Measurements from ENCODE around the gene PLD5. TPM values are rescaled to one million over a fixed set of nuclear protein-coding genes. Genes with fewer than 3 reads are reported as not detected.
"Not testable (repeated sequence)": the region's sequence is repeated elsewhere in the genome, so short reads cannot be mapped to it uniquely, and the experiment has no call there.

The PLD5 gene
- total RNA-seq, 4 donors from 2014 or later = 0.33 to 0.54 TPM; not detected in 2

- Histone ChIP-seq H3K9me3 (no peaks in the 10 kb centered on the region), H3K4me3 (replicated peaks in 1 of 3) (no peak overlapping the region), H3K36me3 (no peaks in the 10 kb centered on the region), H3K27me3 (no peaks in the 10 kb centered on the region), H3K27ac (no peak overlapping the region), H3K4me1 (no peaks in the 10 kb centered on the region)
- intact Hi-C loops (cut with DNase I) = no loop called here
- no peak for DNase-seq
- TF ChIP-seq POLR2A (IDR thresholded peaks at IDR 0.05) = no peak
- TF ChIP-seq, protein P1, sequence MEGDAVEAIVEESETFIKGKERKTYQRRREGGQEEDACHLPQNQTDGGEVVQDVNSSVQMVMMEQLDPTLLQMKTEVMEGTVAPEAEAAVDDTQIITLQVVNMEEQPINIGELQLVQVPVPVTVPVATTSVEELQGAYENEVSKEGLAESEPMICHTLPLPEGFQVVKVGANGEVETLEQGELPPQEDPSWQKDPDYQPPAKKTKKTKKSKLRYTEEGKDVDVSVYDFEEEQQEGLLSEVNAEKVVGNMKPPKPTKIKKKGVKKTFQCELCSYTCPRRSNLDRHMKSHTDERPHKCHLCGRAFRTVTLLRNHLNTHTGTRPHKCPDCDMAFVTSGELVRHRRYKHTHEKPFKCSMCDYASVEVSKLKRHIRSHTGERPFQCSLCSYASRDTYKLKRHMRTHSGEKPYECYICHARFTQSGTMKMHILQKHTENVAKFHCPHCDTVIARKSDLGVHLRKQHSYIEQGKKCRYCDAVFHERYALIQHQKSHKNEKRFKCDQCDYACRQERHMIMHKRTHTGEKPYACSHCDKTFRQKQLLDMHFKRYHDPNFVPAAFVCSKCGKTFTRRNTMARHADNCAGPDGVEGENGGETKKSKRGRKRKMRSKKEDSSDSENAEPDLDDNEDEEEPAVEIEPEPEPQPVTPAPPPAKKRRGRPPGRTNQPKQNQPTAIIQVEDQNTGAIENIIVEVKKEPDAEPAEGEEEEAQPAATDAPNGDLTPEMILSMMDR (IDR thresholded peaks at IDR 0.05) = no peak
- WGBS, 2 donors = 80 to 82% methylated on average over 11 of the region's 11 CpGs
These were observed 313.1 kb downstream of the PLD5 start for GRCh38 chr1:242211254-242212022.

GRCh38 chr1:242210316-242210715 lies 314.2 kb downstream of the PLD5 start:
- 68 to 69% methylated on average over 7 of the region's 7 CpGs for WGBS, 2 donors
- H3K27me3 ChIP-seq; intact Hi-C loops (cut with DNase I): not testable (repeated sequence)

GRCh38 chr1:242209063-242209462 lies 315.4 kb downstream of the PLD5 start:
- no peak overlapping the region for H3K27ac ChIP-seq
- intact Hi-C loops (cut with DNase I) = no loop called here
- no peak overlapping the region for H3K4me3 ChIP-seq (replicated peaks in 1 of 3)
- DNase-seq = no peak
- 50 to 51% methylated on average over 11 of the region's 11 CpGs for WGBS, 2 donors
- no peaks in the 10 kb centered on the region for H3K27me3 ChIP-seq
- no peaks in the 10 kb centered on the region for H3K9me3 ChIP-seq
- no peaks in the 10 kb centered on the region for H3K4me1 ChIP-seq
- no peaks in the 10 kb centered on the region for H3K36me3 ChIP-seq
- TF ChIP-seq, protein P1 (IDR thresholded peaks at IDR 0.05) = no peak
- no peak for TF ChIP-seq POLR2A (IDR thresholded peaks at IDR 0.05)

More at GRCh38 chr1:242210316-242210715, 314.2 kb downstream of the PLD5 start:
- H3K4me1 ChIP-seq; DNase-seq; H3K9me3 ChIP-seq; H3K36me3 ChIP-seq; H3K27ac ChIP-seq; H3K4me3 ChIP-seq (replicated peaks in 1 of 3): not testable (repeated sequence)

DNA sequence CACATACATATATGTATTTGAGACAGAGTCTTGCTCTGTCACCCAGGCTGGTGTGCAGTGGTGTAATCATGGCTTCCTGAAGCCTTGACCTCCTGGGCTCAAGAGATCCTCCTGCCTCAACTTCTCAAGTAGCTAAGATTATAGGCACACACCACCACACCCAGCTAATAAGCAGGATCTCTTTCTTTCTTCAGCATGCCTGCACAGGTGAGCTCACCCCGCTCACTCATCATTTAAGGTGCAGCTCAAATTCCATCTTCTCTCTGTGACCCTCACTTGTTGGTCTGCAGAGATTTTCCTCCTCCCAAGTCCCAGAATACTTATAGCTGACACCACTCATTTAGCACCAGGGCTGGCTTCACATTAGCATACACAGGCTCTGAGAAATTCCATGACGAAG lies 316.5 kb downstream of the PLD5 start:
- WGBS, 2 donors = 86 to 94% methylated on average over 2 of the region's 2 CpGs
- no peaks in the 10 kb centered on the region for H3K4me1 ChIP-seq
- no peaks in the 10 kb centered on the region for H3K27me3 ChIP-seq
- no peak overlapping the region for H3K27ac ChIP-seq
- no peaks in the 10 kb centered on the region for H3K36me3 ChIP-seq
- no peak for DNase-seq
- no peaks in the 10 kb centered on the region for H3K9me3 ChIP-seq
- intact Hi-C loops (cut with DNase I) = no loop called here
- no peak overlapping the region for H3K4me3 ChIP-seq (replicated peaks in 1 of 3)
- TF ChIP-seq POLR2A (IDR thresholded peaks at IDR 0.05) = no peak
- TF ChIP-seq, protein P1 (IDR thresholded peaks at IDR 0.05) = no peak

GRCh38 chr1:242206994-242207393 lies 317.5 kb downstream of the PLD5 start:
- no peaks in the 10 kb centered on the region for H3K4me1 ChIP-seq
- intact Hi-C loops (cut with DNase I) = no loop called here
- 98 to 99% methylated on average over 4 of the region's 4 CpGs for WGBS, 2 donors
- no peaks in the 10 kb centered on the region for H3K36me3 ChIP-seq
- no peaks in the 10 kb centered on the region for H3K27me3 ChIP-seq
- H3K9me3 ChIP-seq = no peaks in the 10 kb centered on the region
- no peak for DNase-seq
- no peak overlapping the region for H3K4me3 ChIP-seq (replicated peaks in 1 of 3)
- TF ChIP-seq POLR2A (IDR thresholded peaks at IDR 0.05) = no peak
- TF ChIP-seq, protein P1 (IDR thresholded peaks at IDR 0.05) = no peak
- H3K27ac ChIP-seq = no peak overlapping the region
